ENCODE data around the gene FNDC3B. TPM values are rescaled to one million over a fixed set of nuclear protein-coding genes. Genes with fewer than 3 reads are reported as not detected.

FNDC3B gene
- total RNA-seq, 4 donors from 2014 or later = 59.8 to 72.6 (median 65.6) TPM

- no peak for DNase-seq (ENCODE audit: extremely low spot score)
- Histone ChIP-seq H3K4me1 (peaks cover 15 to 63% (median 52%) of the 10 kb centered on the region in 4 donors), H3K27me3 (no peaks in the 10 kb centered on the region), H3K36me3 (peaks cover 5 to 38% (median 24%) of the 10 kb centered on the region in 4 donors), H3K27ac (replicated peaks in 1 of 4) (peak overlapping the region in 1 of 4 donors; percentile 13), H3K4me3 (no peak overlapping the region), H3K9me3 (no peaks in the 10 kb centered on the region)
- intact Hi-C loops (cut with DNase I) = no loop called here
- TF ChIP-seq POLR2AphosphoS5 (IDR thresholded peaks at IDR 0.05) = no peak
- no peak for TF ChIP-seq POLR2A (IDR thresholded peaks at IDR 0.05; ENCODE audit: low read depth)
- no peak for TF ChIP-seq CTCF (IDR thresholded peaks at IDR 0.05)
- no peak for TF ChIP-seq EP300 (IDR thresholded peaks at IDR 0.05)
- 80% methylated on average over 7 of the region's 7 CpGs for WGBS
Observed at GRCh38 chr3:172119266-172119969, 80.0 kb downstream of the FNDC3B start.

GRCh38 chr3:172120912-172121311 lies 81.5 kb downstream of the FNDC3B start:
- Histone ChIP-seq H3K27ac (replicated peaks in 1 of 4) (no peak overlapping the region), H3K27me3 (no peaks in the 10 kb centered on the region), H3K9me3 (no peaks in the 10 kb centered on the region), H3K4me1 (peaks cover 30 to 64% (median 52%) of the 10 kb centered on the region in 4 donors), H3K4me3 (no peak overlapping the region), H3K36me3 (peaks cover 5 to 30% (median 12%) of the 10 kb centered on the region in 4 donors)
- TF ChIP-seq POLR2AphosphoS5 (IDR thresholded peaks at IDR 0.05) (no peak), POLR2A (IDR thresholded peaks at IDR 0.05; ENCODE audit: low read depth) (no peak), EP300 (IDR thresholded peaks at IDR 0.05) (no peak), CTCF (IDR thresholded peaks at IDR 0.05) (no peak)
- DNase-seq (ENCODE audit: extremely low spot score) = no peak
- 98% methylated on average over 6 of the region's 6 CpGs for WGBS
- intact Hi-C loops (cut with DNase I) = loop anchor here (5.0 kb wide), 1 partner anchor 69 kb away; no protein-coding TSS in a partner anchor

- peaks cover 0 to 19% (median 5%) of the 10 kb centered on the region in 4 donors for H3K36me3 ChIP-seq
- intact Hi-C loops (cut with DNase I) = loop anchor here (5.0 kb wide), 1 partner anchor 70 kb away; no protein-coding TSS in a partner anchor
Observed at GRCh38 chr3:172121981-172122380, 82.6 kb downstream of the FNDC3B start.

GRCh38 chr3:172124271-172124670 lies 84.9 kb downstream of the FNDC3B start:
- DNase-seq (ENCODE audit: extremely low spot score) = no peak
- H3K4me3 ChIP-seq = no peak overlapping the region
- H3K27ac ChIP-seq (replicated peaks in 1 of 4) = peak overlapping the region in 2 of 4 donors; percentile 79 to 83
- no peaks in the 10 kb centered on the region for H3K27me3 ChIP-seq
- no peak for TF ChIP-seq CTCF (IDR thresholded peaks at IDR 0.05)
- TF ChIP-seq EP300 (IDR thresholded peaks at IDR 0.05) = no peak
- no peak for TF ChIP-seq POLR2AphosphoS5 (IDR thresholded peaks at IDR 0.05)
- TF ChIP-seq POLR2A (IDR thresholded peaks at IDR 0.05; ENCODE audit: low read depth) = no peak
- peaks cover 57 to 80% (median 67%) of the 10 kb centered on the region in 4 donors for H3K4me1 ChIP-seq
- peaks cover 0 to 17% (median 5%) of the 10 kb centered on the region in 4 donors for H3K36me3 ChIP-seq
- intact Hi-C loops (cut with DNase I) = loop anchor here (5.0 kb wide), 1 partner anchor 72 kb away; no protein-coding TSS in a partner anchor
- 96% methylated on average over 5 of the region's 5 CpGs for WGBS
- H3K9me3 ChIP-seq = no peaks in the 10 kb centered on the region

More at GRCh38 chr3:172121981-172122380, 82.6 kb downstream of the FNDC3B start:
- DNase-seq (ENCODE audit: extremely low spot score) = no peak
- Histone ChIP-seq H3K4me1 (peaks cover 39 to 67% (median 57%) of the 10 kb centered on the region in 4 donors), H3K27ac (replicated peaks in 1 of 4) (peak overlapping the region in 1 of 4 donors; percentile 20), H3K27me3 (no peaks in the 10 kb centered on the region), H3K4me3 (no peak overlapping the region), H3K9me3 (no peaks in the 10 kb centered on the region)
- 49% methylated on average over 6 of the region's 6 CpGs for WGBS
- no peak for TF ChIP-seq CTCF (IDR thresholded peaks at IDR 0.05)
- TF ChIP-seq EP300 (IDR thresholded peaks at IDR 0.05) = no peak
- TF ChIP-seq POLR2A (IDR thresholded peaks at IDR 0.05; ENCODE audit: low read depth) = no peak
- no peak for TF ChIP-seq POLR2AphosphoS5 (IDR thresholded peaks at IDR 0.05)

Data from esophagus muscularis mucosa (tissue), 4 donors.